HG03159 (cell line): ENCODE results near the gene SF3B5.
"Not testable (repeated sequence)": the region's sequence is repeated elsewhere in the genome, so short reads cannot be mapped to it uniquely, and the experiment has no call there.

Experiments
- ATAC-seq: cut with Tn5 transposase; IDR thresholded peaks from one replicate; pipeline ENCODE4 v1.9.1; 2021; ENCODE audit warnings: mild to moderate bottlenecking, moderate library complexity; ENCODE audit not compliant: unreplicated experiment

SF3B5 gene

GRCh38 chr6:144106206-144106605 lies 10.8 kb upstream of the SF3B5 start:
- no peak for ATAC-seq

GRCh38 chr6:144104898-144105487 lies 9.6 kb upstream of the SF3B5 start:
- peak; percentile 79 for ATAC-seq

GRCh38 chr6:144104488-144104887 lies 9.1 kb upstream of the SF3B5 start:
- no peak for ATAC-seq

DNA sequence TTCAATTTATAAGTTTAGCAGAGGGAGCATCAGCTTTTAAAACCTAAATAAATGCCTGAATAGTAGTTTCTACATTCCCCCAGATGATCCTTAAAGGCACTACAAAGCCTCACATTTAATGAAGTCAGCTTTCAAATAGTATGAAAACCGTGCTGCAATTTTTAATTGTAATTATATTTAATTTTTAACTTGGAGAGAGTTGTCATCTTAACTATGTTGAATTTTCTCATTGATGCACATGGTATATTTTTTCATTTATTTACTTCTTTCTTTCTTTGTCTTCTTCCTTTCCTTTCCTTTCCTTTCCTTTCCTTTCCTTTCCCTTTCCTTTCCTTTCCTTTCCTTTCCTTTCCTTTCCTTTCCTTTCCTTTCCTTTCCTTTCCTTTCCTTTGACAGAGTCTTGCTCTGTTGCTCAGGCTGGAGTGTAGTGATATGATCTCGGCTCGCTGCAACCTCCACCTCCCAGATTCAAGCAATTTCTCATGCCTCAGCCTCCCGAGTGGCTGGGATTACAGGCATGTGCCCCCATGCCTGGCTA lies 7.7 kb upstream of the SF3B5 start:
- ATAC-seq, result no peak

DNA sequence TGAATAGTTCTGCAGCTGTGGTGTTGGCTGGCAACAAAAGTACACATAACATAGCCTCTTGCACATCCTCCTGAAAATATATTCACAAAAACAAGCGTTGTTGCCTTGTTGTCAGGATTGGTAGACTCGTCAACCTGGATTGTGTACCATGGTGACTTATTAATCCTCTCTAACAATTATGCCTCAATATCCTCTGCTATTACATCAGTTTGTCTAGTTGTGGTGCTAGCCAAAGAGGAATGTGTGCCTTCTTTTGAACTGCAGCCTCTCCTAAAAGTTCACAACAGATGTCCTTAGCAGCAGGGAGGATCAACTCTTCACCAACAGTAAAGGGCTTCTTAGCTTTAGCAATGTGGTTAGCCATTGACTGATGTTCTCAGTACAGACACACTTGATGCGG lies 3.6 kb upstream of the SF3B5 start:
- ATAC-seq, result no peak

DNA sequence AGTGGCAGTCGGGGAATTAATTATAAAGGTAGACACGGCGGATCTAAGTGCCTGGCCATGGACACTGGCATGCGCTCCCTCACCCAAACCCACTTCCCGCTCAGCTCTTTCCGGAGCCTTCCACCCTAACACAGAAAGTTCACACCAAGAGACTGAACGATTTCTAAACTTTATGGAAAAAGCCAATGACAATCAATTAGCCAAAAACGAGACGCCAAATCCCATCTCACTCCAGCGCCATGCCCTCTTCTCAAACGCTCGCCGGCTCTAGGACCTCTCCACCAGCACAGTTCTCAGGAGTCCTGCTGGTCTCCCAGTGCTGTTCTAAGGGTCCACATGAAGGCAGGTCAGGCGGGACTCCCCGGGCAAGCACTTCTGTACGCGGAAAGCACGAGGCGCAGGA lies 641 bp downstream of the SF3B5 start:
- ATAC-seq, result no peak

GRCh38 chr6:144093658-144094057 lies 1.7 kb downstream of the SF3B5 start:
- ATAC-seq, result no peak

GRCh38 chr6:144093236-144093635 lies 2.1 kb downstream of the SF3B5 start:
- ATAC-seq, result no peak

GRCh38 chr6:144090384-144090783 lies 5.0 kb downstream of the SF3B5 start:
- no peak for ATAC-seq

DNA sequence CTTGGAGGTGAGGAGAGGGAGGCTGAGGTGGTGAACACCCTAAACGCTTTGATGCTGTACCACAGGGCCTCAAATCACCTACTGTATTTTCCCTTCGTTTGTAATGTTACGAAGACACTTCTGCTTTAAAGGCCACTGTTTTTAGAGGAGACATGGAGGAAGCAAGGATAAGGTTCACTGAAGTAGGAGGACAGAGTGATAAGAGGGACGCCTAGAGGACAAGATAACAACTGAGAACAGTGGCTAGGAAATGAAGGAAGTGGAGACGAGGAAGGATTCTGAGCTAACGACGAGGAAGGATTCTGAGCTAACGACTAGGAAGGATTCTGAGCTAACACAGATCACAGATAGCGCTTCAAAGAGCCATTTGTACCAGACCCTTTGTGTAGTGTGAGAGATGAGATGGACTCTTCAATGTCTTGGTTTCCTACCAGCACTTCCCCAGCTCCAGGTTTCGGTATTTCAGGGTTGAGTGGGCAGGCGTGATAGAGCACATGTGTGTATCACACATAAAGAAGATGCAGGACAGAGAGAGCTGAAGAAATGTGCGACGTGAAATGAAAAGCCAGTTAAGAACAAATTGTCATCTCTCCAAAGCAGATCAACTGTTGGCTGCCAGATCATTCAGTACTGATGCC lies 7.5 kb downstream of the SF3B5 start:
- no peak for ATAC-seq

DNA sequence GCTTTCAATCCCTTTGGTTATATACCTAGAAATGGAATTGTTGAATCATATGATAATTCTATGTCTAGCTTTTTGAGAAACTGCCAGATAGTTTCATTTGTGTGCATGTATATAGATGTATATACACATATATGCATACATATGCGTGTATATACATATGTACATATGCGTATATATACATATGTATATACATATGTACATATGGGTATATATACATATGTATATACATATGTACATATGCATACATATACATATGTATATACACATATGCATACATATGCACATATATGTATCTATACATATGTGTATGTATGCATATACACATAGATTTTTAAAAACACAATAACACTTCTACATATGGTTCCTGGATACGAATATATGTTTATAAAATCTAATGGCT lies 8.4 kb downstream of the SF3B5 start:
- no peak for ATAC-seq

DNA sequence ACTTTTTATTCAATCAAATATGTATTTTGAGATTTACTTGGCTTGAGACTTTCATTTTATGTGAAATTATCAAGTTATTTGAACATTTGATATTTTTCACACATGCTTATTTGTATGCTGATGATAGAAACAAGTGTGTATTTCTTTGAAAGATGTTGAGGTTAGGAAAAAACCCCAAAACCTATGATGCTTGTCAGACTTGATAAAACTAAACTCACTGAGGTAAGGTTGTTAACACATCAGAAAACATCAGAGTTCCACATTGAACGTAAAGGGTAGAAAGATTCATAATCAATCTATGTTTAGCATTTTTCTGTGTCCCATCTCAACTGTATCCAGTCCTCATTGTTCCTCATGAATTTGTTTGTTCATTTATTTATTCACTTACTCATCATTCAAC lies 12.2 kb downstream of the SF3B5 start:
- no peak for ATAC-seq

DNA sequence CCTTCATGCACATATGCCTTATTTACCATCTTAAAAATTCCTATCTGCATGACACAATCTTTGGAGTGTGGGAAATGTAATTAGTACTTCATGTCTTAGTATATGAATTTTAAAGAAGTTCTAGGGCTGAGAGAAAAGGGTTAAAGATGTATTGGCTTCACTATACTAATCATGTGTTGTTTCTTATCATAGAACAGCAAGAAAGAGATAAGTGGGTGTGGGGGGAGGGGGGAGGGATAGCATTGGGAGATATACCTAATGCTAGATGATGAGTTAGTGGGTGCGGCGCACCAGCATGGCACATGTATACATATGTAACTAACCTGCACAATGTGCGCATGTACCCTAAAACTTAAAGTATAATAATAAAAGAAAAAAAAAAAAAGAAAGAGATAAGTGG lies 13.0 kb downstream of the SF3B5 start:
- not testable (repeated sequence) for ATAC-seq

DNA sequence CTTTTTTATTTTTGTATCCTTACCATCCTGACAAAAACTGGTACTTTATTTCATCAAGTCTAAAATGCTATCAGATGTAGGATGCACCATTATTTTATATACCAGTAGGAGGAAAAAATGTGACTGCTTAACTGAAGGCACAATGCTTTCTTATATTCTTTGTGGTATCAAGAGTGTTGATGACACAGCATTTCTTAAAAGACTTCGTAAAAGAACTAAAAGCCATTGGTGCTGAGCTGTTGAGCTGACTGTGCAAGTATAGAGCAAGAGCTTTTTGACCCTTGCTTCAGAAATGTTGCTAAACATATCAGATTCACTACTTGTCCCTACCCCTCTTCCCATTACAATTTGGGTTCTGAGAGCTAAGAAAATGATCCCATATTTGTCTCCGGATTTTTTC lies 17.5 kb downstream of the SF3B5 start:
- no peak for ATAC-seq

- ATAC-seq, result no peak
Observed at GRCh38 chr6:144075875-144076274, 19.5 kb downstream of the SF3B5 start.

GRCh38 chr6:144075187-144075586 lies 20.2 kb downstream of the SF3B5 start:
- ATAC-seq, result no peak

GRCh38 chr6:144073024-144073423 lies 22.3 kb downstream of the SF3B5 start:
- no peak for ATAC-seq

DNA sequence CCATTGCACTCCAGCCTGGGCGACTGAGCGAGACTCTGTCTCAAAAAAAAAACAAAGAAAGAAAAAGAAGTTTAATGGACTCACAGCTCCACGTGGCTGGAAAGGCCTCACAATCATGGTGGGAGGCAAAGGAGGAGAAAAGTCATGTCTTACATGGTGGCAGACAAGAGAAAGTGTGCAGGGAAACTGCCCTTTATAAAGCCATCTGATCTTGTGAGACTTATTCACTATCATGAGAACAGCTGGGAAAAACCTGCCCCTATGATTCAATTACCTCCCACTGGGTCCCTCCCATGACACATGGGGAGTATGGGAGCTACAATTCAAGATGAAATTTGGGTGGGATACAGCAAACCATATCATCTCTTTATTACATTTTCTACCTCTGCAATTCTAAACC lies 25.9 kb downstream of the SF3B5 start:
- ATAC-seq, result no peak

DNA sequence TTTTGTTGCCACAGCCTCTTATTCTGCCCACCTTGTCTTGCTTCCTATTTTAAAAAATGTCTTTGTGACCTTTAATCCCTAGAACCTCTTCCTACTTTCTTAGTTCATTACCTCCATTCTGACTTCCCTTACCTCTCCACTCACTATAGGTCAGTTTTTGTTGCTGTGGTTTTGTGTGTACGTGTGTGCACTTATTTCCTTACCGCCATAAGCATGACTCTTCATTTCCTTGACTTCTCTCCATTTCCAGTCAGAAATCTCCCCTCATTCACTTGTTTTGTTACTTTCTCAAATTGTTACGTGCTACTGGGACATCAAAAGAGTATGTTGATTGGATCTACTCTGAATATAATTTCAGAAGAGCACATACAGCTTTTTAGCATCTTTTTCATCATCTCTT lies 26.6 kb downstream of the SF3B5 start:
- ATAC-seq, result no peak

GRCh38 chr6:144066741-144067484 lies 28.5 kb downstream of the SF3B5 start:
- peak; percentile 40 for ATAC-seq

GRCh38 chr6:144066255-144066654 lies 29.1 kb downstream of the SF3B5 start:
- ATAC-seq, result no peak

GRCh38 chr6:144065213-144065660 lies 30.1 kb downstream of the SF3B5 start:
- no peak for ATAC-seq
